Activated effector memory CD4-positive, alpha-beta T cell treated with Interleukin-2 at 50 U/mL for 16 hours (primary cell): Measurements from ENCODE around the gene PSMD13.
A peak's percentile ranks its signal among the peaks of the same experiment; 100 is the strongest.
"Not testable (repeated sequence)": the region's sequence is repeated elsewhere in the genome, so short reads cannot be mapped to it uniquely, and the experiment has no call there.

Source experiments
- DNase-seq: peaks from one replicate; pipeline ENCODE4 v3.0.0-alpha.2; 2020

The PSMD13 gene

DNA sequence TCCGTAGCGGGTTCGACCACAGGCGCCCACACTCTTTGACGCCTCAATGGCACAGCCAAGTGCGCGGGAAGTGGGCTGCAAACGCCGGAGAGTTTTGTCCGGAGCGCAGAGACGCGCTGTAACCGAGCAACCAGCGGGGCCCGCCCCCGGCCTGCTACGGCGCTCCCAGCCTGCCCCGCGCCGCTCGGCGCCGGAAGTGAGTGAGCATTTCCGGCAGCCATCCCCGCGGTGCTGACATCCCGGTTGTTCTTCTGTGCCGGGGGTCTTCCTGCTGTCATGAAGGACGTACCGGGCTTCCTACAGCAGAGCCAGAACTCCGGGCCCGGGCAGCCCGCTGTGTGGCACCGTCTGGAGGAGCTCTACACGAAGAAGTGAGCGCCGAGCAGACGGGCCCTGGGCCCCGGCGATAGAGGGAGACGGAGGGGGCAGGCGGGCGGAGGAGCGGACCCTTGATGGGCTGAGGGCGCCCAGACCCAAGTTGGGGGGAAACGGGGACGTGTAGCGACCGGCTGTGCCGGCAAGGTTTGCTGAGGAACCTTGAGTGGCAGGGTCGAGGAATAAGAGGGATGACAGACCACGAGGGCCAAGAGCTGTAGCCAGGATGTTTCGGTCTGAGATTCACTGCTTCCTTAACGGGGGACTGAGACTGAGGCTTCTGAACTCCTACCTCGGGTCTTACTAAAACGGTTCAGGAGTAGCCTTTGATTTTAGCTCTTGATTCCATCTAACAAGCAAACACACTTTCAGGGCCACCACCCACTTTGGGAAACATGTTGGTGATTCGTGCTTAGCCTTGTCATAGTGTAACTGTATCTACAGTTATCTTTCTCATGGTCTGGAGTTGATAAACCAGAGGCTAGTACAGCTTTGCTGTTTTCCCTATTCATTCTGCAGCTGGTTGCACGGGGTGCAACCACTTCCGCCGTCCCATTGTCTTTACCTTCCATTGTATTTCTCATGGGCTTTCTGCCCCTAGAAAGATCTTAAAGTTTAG is at the start of gene PSMD13:
TSS of gene PSMD13 (plus strand) at position 203 of the 994 bp plus-strand sequence. CDS start at position 277, 74 bp downstream.
- DNase-seq = peak; percentile 82

GRCh38 chr11:189200-189783 is 47.5 kb upstream of the PSMD13 start:
- not testable (repeated sequence) for DNase-seq

- DNase-seq = not testable (repeated sequence)
These were observed 46.9 kb upstream of the PSMD13 start for GRCh38 chr11:189843-190311.

DNA sequence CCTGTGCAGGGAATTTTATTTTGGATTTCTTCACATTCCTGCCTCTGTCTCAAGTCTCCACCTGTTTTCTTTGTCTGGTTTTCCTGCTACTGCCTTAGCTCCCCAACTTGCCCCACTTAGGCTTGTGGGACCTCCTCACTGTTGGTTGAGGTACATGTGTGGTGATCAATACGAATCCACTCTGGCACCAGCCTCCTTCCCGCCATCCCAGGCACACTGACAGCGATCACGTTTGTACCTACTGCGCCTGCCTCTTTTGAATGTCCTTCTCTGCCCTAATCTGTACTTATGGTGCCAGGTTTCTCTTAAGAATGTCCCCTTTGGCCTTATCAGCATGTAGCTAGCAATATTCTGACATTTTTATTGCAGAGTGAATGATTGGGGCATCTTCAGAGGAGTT is 46.2 kb upstream of the PSMD13 start:
- DNase-seq = not testable (repeated sequence)

DNA sequence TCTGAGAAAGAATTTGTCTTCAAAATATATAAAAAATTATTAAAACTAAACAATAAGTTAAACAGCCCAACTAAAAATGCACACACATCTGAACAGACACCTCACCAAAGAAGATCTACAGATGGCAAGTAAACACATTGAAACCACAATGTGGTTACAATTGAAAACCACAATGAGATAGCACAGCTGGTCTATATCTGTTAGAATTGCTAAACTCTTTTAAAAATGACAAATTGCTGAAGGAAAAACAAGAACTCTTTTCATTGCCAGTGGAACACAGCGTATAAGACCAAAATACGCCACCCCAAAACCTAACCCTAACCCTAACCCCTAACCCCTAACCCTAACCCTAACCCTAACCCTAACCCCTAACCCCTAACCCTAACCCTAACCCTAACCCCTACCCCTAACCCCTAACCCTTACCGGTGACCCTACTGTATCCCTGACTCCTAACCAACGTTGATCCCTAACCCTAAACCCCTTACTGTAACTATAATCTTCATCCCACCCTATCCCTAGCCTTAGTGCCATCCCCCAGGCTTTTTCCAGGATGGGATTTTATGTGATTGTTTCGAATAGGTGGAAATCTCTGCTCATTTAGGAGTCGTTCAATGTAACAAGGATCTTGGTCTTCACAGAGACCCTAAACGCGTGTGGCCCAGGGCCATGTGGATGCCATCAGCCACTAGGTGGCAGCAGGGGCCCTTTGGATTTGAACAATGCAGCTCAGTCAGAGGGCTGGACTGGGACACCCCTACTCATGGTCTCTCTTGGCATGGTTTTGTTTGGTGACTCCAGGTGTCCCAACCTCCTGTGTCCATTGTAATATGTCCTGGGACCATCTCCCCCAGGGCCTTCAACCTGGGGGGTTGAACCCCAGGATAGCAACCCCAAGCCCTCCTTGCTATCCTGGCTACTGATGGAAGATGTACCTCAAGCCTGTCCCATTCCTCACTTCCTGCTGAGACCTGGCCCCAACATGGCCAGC is 45.0 kb upstream of the PSMD13 start:
- peak; percentile 29 for DNase-seq

DNA sequence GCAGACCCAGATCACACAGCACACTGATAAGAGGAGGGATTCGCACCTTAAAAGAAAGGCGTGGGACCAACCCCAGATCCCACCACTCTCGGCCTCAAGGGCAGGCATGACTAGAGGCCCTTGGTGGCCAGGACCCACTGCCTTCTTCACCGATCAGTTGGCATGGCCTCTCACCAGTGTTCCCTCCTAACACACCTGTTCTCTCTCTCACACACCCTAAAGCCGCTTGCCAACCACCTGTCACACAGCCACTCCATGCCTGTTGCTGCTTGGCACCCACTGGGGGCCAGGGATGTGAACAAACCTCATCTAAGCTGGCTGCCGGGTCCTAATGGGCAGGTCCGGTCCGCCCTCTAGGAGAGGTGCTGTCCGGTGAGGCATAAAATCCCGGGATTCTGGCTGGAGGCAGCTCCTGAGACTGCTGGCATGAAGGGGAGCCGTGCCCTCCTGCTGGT is 44.1 kb upstream of the PSMD13 start, which contains the start of gene SCGB1C1:
TSS of gene SCGB1C1 (plus strand) at position 405 of the 455 bp plus-strand sequence. CDS start at position 427, 22 bp downstream.
- not testable (repeated sequence) for DNase-seq

DNA sequence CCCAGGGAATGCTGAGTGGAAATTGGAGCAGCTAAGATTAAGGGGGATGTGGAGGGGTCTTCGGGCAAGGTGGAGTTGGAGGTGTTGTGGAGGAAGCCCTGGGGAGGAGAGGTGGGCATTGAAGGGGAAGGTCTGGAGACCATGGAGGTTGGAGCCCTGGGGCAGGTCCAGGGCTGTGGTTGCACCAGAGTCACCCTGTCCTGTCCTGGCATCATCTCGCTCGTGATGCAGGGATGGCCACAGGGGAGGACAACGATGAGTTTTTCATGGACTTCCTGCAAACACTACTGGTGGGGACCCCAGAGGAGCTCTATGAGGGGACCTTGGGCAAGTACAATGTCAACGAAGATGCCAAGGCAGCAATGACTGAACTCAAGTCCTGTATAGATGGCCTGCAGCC is 43.3 kb upstream of the PSMD13 start:
- DNase-seq = not testable (repeated sequence)

DNA sequence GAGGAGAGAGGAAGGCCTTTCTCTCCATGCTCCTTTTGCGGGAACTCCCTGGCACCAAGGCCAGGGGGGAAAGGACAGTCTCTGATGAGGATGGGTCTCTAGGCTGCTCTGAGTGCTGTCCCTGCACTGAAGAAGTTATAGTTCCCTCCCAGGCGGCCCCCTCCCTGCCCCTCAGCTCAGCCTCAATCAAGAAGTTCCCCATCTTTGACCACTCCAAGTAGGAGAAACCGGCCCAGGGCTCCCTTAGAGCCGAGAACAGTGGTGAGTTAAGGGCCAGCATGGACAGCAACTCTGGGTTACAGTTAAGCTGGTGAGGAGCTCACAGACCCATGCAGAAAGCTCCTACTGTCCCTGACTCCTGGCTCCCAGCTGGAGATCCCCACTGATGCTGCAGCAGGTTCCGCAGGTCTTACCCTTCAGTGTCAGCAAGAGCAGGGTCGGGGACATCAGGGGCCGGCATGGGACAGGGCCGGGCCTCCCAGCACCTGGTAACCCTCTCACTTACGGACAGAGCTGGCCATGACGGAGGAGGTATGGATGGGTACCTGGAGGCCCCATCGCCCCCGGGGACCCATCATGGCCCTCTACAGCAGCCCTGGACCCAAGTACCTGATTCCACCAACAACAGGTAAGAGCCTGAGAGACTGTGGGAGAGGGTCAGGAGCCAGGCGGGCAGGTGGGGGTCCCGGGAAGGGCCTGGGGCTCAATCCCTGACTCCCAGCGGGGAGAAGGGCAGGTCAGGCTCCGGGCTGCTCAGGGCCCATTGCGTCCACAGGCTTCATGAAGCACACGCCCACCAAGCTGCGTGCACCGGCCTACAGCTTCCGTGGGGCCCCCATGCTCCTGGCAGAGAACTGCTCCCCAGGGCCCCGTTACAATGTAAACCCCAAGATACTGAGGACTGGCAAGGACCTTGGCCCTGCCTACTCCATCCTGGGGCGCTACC is 39.7 kb upstream of the PSMD13 start:
- no peak for DNase-seq

- no peak for DNase-seq
These were observed 39.0 kb upstream of the PSMD13 start for GRCh38 chr11:197741-198235.

GRCh38 chr11:198236-198806 is 38.5 kb upstream of the PSMD13 start:
- no peak for DNase-seq

DNA sequence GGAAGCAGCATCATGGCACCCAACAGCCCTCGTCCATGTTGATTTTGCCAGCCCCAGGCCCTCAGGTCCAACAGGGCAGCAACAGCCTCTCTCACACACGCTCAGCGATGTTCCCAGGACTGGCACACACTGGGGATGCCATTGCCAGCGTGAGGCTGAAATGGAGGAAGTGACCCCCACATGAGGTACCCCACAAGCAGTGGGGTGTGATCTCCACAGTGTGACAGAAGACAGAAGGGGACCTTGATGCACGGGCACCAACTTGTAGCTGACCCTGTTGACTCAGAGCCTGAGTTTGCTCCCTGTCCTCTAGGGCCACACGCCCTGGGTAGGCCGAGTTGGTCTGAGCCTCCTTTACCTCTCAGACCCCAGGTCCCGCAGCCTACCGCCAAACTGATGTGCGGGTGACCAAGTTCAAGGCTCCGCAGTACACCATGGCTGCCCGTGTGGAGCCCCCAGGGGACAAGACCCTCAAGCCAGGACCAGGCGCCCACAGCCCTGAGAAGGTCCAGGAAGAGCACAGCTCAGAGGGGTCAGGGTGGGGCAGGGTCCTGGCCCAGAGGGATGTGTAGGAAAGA is 37.7 kb upstream of the PSMD13 start:
- no peak for DNase-seq

DNA sequence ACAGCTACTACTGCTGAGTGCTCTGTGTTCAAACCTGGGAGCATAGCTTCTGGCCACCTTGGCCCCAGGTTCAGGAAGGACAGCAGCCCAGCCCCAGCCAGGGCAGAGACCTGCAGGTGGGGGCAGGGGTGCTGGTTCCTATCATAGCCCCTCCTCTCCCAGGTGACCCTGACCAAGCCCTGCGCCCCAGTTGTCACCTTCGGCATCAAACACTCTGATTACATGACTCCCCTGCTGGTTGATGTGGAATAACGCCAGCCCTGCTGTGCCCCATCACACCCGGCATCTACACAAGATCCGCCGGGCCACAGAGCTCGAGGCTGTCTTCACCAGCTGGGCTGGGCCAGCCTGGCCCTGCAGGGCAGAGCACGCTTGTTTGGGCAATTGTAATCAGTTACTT is 37.0 kb upstream of the PSMD13 start:
- DNase-seq = no peak

- DNase-seq = no peak
These were observed 36.4 kb upstream of the PSMD13 start for GRCh38 chr11:200224-201003.

GRCh38 chr11:201966-202365 is 34.8 kb upstream of the PSMD13 start:
- no peak for DNase-seq

DNA sequence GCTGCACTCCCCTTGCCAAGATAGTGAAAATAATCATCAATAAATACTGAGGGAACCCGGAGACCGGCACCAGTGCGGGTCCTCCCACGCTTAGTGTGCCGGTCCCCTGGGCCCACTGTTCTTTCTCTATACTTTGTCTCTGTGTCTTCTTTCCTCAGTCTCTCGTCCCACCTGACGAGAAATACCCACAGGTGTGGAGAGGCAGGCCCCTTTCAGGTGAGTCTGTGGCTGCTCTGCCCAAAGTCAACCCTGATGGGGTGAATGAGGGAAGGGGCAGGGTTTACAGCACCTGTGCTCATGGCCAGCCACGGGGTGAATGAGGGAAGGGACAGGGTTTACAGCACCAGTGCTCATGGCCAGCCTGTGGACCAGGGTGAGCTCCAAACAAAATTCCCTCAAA is 34.3 kb upstream of the PSMD13 start:
- DNase-seq = no peak

GRCh38 chr11:203056-203944 is 33.5 kb upstream of the PSMD13 start:
- no peak for DNase-seq

- DNase-seq = no peak
These were observed 32.7 kb upstream of the PSMD13 start for GRCh38 chr11:203945-204586.

DNA sequence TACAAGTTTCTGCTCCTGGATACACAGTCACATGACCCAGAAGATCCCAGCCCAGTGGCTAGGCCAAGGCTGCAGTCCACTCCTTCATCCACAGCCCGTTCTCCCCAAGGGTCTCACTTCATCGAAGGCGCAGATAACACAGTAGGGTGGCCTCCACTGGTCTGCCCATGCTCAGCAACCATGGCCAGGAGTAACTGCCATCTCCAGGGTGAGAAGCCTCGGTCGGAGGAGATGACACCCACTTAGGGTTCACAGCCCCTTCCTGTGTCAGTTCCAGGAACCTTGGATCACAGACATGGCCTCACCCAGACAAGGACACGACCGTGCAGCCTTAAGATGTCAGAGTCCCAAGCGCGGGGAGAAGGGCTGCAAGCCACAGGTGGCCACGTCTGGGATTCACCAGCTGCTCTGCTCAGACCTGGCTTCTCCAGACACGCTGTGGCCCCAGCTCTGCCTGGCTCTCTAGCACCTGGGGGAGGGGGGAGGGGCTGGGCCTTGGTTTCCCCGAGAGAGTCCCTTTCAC is 32.1 kb upstream of the PSMD13 start:
- DNase-seq = no peak
